ENCODE data around the gene HELZ.

- no peak for TF ChIP-seq REST (IDR thresholded peaks at IDR 0.05)
- no peak for TF ChIP-seq CTCF (IDR thresholded peaks at IDR 0.05)
- no peak for TF ChIP-seq NR3C1 (IDR thresholded peaks at IDR 0.05)
- TF ChIP-seq MAZ (IDR thresholded peaks at IDR 0.05; ENCODE audit: borderline replicate concordance, low read depth, low read length) = no peak
- no peak for TF ChIP-seq RAD21 (conservative IDR thresholded peaks at IDR 0.05 in 1 of 2, IDR thresholded peaks at IDR 0.05 in 1 of 2)
- TF ChIP-seq EP300 (IDR thresholded peaks at IDR 0.05) = no peak
- TF ChIP-seq MAX (IDR thresholded peaks at IDR 0.05) = no peak
- TF ChIP-seq CHD2 (IDR thresholded peaks at IDR 0.05; ENCODE audit: low read length, partially characterized antibody) = no peak
- TF ChIP-seq POLR2A (IDR thresholded peaks at IDR 0.05; ENCODE audit: low read length) = no peak
- no peak for TF ChIP-seq PHF8 (IDR thresholded peaks at IDR 0.05; ENCODE audit: borderline replicate concordance, low read depth)
- TF ChIP-seq HOXA7 (CRISPR knock-in tag; IDR thresholded peaks at IDR 0.05) = no peak
- no peak for TF ChIP-seq RARB (CRISPR knock-in tag; IDR thresholded peaks at IDR 0.05)
- no peak for TF ChIP-seq ZFP36 (IDR thresholded peaks at IDR 0.05; ENCODE audit: borderline replicate concordance, partially characterized antibody)
Measured at GRCh38 chr17:67151717-67152116, 93.3 kb downstream of the HELZ start.
